Uterus (tissue), 4 donors: ENCODE measurements around the gene CHN2. TPM values are rescaled to one million over a fixed set of nuclear protein-coding genes. Genes with fewer than 3 reads are reported as not detected.

Experiments
- DNase-seq, 2 donors: peaks; one replicate each; pipeline ENCODE4 v3.0.0-alpha.2; 2019 to 2020
- H3K27ac ChIP-seq, 2 donors: fragments of 200-600 bp; sonication (generic); 1 replicate in 1 of 2; 2 replicates in 1 of 2; pipeline ENCODE4 v1.5.1; 2016 to 2018
- H3K27me3 ChIP-seq, 2 donors: fragments of 200-600 bp; sonication (generic); one replicate each; pipeline ENCODE4 v1.5.1; 2018 to 2019; ENCODE audit warnings: control low read depth in 1 of 2
- H3K36me3 ChIP-seq, 2 donors: fragments of 200-600 bp; sonication (generic); one replicate each; pipeline ENCODE4 v1.5.1; 2019; ENCODE audit warnings: control low read depth in 1 of 2
- H3K4me1 ChIP-seq, 2 donors: fragments of 200-600 bp; sonication (generic); one replicate each; pipeline ENCODE4 v1.5.1; 2018 to 2019; ENCODE audit warnings: control low read depth in 1 of 2
- H3K4me3 ChIP-seq, 2 donors: fragments of 200-600 bp; sonication (generic); 1 replicate in 1 of 2; 2 replicates in 1 of 2; pipeline ENCODE4 v1.5.1; 2018 to 2019; ENCODE audit warnings: mild to moderate bottlenecking in 1 of 2
- H3K9me3 ChIP-seq, 2 donors: fragments of 200-600 bp; sonication (generic); one replicate each; pipeline ENCODE4 v1.5.1; 2019; ENCODE audit warnings: control low read depth in 1 of 2
- POLR2A ChIP-seq, 2 donors: fragments of 450-650 bp; IDR thresholded peaks; one replicate each; pipeline ENCODE4 v1.6.1; 2016; ENCODE audit warnings: antibody characterized with exemption in 2 of 2, mild to moderate bottlenecking in 1 of 2, moderate library complexity in 1 of 2
- intact Hi-C: fragments of 100-400 bp; cut with DNase I; formaldehyde crosslinking; loops from one replicate; pipeline ENCODE4 v1.15.1; 2023; ENCODE audit warnings: low total_unique reads
- total RNA-seq, 4 donors: library from RNA; depleted of rRNA in 3 of 4; stranded (reverse); fragments of >200 nt in 3 of 4; gene quantifications; one replicate each; pipeline versions ENCODE4 v1.1.0 to v1.2.4, GENCODE V29; 2014 to 2023
- TF ChIP-seq, protein P1 (sequence below), 4 experiments: fragments of 200-600 bp in 2 of 4; fragments of 450-650 bp in 2 of 4; sonication (generic) in 2 of 4; IDR thresholded peaks; one replicate each; pipeline ENCODE4 v1.5.1; 2016 to 2019; ENCODE audit warnings: antibody characterized with exemption in 4 of 4, mild to moderate bottlenecking in 2 of 4, moderate library complexity in 1 of 4
- donor health status: DM: yes; HTN: yes; CAD: no.

CHN2 gene
- total RNA-seq, 4 donors from 2014 or later, result 9.8 to 22.9 (median 18.3) TPM

DNA sequence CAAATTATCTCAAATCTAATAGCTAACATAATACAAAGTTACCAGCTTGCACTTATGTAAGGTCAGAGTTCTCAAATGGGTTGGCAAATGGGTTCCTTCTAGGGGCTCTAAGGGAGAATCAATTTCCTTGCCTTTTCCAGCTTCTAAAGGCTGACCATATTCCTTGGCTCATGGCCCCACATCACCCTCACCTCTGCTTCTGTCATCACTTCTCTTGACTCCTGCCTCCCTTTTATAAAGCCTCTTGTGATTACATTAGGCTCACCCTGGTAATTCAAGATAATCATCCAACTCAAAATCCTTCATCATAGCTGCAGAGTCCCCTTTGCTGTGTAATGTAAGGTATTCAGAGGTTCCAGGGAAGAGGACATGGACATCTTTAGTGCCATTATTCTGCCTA is 42.1 kb downstream of the CHN2 start:
- Histone ChIP-seq H3K4me1 (no peaks in the 10 kb centered on the region), H3K27me3 (no peaks in the 10 kb centered on the region), H3K9me3 (no peaks in the 10 kb centered on the region), H3K4me3 (no peak overlapping the region), H3K27ac (no peak overlapping the region), H3K36me3 (no peaks in the 10 kb centered on the region)
- DNase-seq, result no peak
- TF ChIP-seq, protein P1, sequence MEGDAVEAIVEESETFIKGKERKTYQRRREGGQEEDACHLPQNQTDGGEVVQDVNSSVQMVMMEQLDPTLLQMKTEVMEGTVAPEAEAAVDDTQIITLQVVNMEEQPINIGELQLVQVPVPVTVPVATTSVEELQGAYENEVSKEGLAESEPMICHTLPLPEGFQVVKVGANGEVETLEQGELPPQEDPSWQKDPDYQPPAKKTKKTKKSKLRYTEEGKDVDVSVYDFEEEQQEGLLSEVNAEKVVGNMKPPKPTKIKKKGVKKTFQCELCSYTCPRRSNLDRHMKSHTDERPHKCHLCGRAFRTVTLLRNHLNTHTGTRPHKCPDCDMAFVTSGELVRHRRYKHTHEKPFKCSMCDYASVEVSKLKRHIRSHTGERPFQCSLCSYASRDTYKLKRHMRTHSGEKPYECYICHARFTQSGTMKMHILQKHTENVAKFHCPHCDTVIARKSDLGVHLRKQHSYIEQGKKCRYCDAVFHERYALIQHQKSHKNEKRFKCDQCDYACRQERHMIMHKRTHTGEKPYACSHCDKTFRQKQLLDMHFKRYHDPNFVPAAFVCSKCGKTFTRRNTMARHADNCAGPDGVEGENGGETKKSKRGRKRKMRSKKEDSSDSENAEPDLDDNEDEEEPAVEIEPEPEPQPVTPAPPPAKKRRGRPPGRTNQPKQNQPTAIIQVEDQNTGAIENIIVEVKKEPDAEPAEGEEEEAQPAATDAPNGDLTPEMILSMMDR (IDR thresholded peaks at IDR 0.05), result no peak
- TF ChIP-seq POLR2A (IDR thresholded peaks at IDR 0.05), result no peak
- intact Hi-C loops, result no loop called here

DNA sequence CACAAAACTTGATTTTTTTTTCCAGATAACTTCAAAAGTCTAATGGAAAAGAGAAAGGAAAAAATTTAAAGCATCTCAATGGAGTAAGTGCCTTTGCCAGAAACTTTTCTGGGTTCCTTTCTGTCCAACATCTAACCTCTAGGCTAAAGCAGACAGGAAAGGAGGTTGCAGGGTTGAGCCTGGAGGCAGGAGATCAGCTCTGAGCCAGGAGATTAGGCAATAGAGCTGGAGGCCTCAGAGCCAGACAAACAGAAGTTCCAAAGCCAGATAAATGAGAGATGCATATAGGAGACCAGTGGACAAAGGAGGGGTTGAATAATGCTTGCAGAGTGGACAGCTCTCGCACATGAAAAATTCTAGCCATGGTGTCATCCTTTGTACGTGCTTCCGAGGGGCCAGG is 42.9 kb downstream of the CHN2 start:
- no peak for TF ChIP-seq POLR2A (IDR thresholded peaks at IDR 0.05)
- TF ChIP-seq, protein P1 (IDR thresholded peaks at IDR 0.05), result no peak
- intact Hi-C loops, result no loop called here
- peak in 1 of 2 donors; percentile 32 for DNase-seq
- no peaks in the 10 kb centered on the region for H3K27me3 ChIP-seq
- no peak overlapping the region for H3K4me3 ChIP-seq
- no peaks in the 10 kb centered on the region for H3K36me3 ChIP-seq
- no peaks in the 10 kb centered on the region for H3K9me3 ChIP-seq
- no peak overlapping the region for H3K27ac ChIP-seq
- H3K4me1 ChIP-seq, result no peaks in the 10 kb centered on the region

DNA sequence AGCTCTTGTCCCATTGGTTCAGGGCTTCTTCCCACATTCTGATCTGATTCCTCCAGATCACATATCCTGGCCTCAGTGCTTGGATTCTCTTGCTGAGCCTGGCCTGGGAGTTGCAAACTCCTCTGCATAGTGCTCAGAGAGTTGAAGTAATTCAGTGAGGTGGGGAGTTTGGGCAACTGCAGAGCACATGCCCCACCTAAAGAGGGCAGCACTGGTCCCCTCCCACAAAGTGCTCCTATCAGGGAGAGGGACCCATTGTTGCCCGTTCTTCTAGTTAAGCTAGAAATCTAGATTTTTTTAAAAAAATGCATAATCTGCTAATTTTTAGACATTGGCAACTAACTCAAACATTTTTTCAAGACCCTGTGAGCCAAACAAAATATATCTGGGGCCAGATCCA is 45.1 kb downstream of the CHN2 start:
- no peaks in the 10 kb centered on the region for H3K4me1 ChIP-seq
- no peak for TF ChIP-seq POLR2A (IDR thresholded peaks at IDR 0.05)
- TF ChIP-seq, protein P1 (IDR thresholded peaks at IDR 0.05), result no peak
- H3K27ac ChIP-seq, result no peak overlapping the region
- intact Hi-C loops, result no loop called here
- H3K27me3 ChIP-seq, result no peaks in the 10 kb centered on the region
- no peaks in the 10 kb centered on the region for H3K36me3 ChIP-seq
- DNase-seq, result no peak
- no peak overlapping the region for H3K4me3 ChIP-seq
- H3K9me3 ChIP-seq, result no peaks in the 10 kb centered on the region

DNA sequence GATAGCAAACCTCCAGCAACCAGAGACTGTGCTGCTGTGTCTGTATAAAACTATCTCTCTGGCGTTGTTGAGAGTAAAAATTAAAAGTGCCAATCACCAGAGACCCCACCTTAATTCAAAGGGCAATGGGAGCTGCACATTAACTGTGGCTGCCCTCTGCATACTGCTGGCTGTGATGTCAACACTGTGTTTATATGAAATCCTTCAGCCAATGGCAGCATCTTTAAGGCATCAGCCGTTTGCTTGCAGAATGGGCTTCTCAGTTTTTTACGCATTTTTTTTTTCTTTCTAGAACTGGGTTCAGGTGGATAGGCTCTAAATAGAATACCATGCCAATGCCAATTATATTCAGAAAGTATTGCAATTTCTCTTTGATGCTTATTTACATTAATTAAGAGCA is 47.7 kb downstream of the CHN2 start:
- Histone ChIP-seq H3K9me3 (no peaks in the 10 kb centered on the region), H3K27ac (no peak overlapping the region), H3K27me3 (no peaks in the 10 kb centered on the region), H3K4me1 (no peaks in the 10 kb centered on the region), H3K36me3 (no peaks in the 10 kb centered on the region), H3K4me3 (no peak overlapping the region)
- intact Hi-C loops, result no loop called here
- DNase-seq, result no peak
- TF ChIP-seq POLR2A (IDR thresholded peaks at IDR 0.05), result no peak
- TF ChIP-seq, protein P1 (IDR thresholded peaks at IDR 0.05), result no peak

DNA sequence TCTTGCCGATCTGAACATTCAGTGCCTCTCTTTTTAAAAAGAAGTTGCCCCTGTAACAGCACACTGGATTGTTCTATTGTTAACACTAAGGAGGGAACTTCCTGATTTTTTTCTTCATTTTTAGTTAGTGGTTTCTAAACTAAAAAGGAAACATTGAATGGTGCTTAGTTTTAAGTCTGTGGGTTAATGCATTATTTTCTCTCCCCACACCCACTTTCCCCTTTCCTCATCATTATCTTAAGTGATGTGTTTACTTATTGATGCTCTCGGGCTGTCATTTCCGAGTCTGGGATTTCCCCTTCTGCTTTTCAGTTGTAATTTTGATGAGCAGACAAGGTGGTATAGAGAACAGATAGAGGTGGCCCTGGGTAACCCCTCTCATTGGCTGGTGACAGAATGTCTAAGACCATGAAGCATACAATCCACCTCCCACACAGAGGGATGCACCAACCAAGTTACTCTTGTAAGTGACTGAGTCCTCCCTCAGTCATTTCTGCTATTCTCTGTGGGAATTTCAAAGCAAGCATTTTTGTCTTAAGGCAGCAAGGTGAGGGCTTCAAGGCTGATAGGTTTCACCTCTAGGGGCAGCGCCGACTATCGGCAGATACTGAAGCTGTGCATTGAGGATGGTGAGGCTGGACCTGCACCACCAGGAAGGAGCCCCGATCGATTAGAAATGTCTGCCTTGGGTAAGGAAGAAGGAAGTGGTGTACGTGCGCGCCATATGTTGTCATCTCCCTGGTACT is 49.5 kb downstream of the CHN2 start:
- peak overlapping the region in 1 of 2 donors; percentile 21 for H3K27ac ChIP-seq
- H3K36me3 ChIP-seq, result no peaks in the 10 kb centered on the region
- H3K4me1 ChIP-seq, result no peaks in the 10 kb centered on the region
- intact Hi-C loops, result no loop called here
- no peaks in the 10 kb centered on the region for H3K27me3 ChIP-seq
- no peak overlapping the region for H3K4me3 ChIP-seq
- no peak for DNase-seq
- no peaks in the 10 kb centered on the region for H3K9me3 ChIP-seq
- TF ChIP-seq, protein P1 (IDR thresholded peaks at IDR 0.05), result no peak
- no peak for TF ChIP-seq POLR2A (IDR thresholded peaks at IDR 0.05)
